ENCODE measurements around the gene RYK. TPM values are rescaled to one million over a fixed set of nuclear protein-coding genes. Genes with fewer than 3 reads are reported as not detected.
"Not testable (repeated sequence)": the region's sequence is repeated elsewhere in the genome, so short reads cannot be mapped to it uniquely, and the experiment has no call there.

RYK gene
- polyA plus RNA-seq (ENCODE audit: insufficient read length), result 51.5 TPM

GRCh38 chr3:134250717-134251220 lies at the start of gene RYK:
Gene RYK (minus strand): TSS chr3:134250859. CDS start chr3:134250654, 205 bp downstream.
- DNase-seq (ENCODE audit: low read depth), result peak; percentile 63

- no peak for DNase-seq (ENCODE audit: low read depth)
Measured at GRCh38 chr3:134299888-134300206, 49.2 kb upstream of the RYK start.

- DNase-seq (ENCODE audit: low read depth), result no peak
Measured at GRCh38 chr3:134299185-134299887, 48.7 kb upstream of the RYK start.

GRCh38 chr3:134298249-134298648 lies 47.6 kb upstream of the RYK start:
- DNase-seq (ENCODE audit: low read depth), result no peak

GRCh38 chr3:134296616-134297015 lies 46.0 kb upstream of the RYK start:
- no peak for DNase-seq (ENCODE audit: low read depth)

- no peak for DNase-seq (ENCODE audit: low read depth)
Measured at GRCh38 chr3:134295930-134296329, 45.3 kb upstream of the RYK start.

- DNase-seq (ENCODE audit: low read depth), result no peak
Measured at GRCh38 chr3:134294302-134295280, 43.9 kb upstream of the RYK start.

- no peak for DNase-seq (ENCODE audit: low read depth)
Measured at GRCh38 chr3:134291319-134292254, 40.9 kb upstream of the RYK start.

GRCh38 chr3:134287512-134287911 lies 36.9 kb upstream of the RYK start:
- no peak for DNase-seq (ENCODE audit: low read depth)

GRCh38 chr3:134284438-134284837 lies 33.8 kb upstream of the RYK start:
- no peak for DNase-seq (ENCODE audit: low read depth)

- DNase-seq (ENCODE audit: low read depth), result no peak
Measured at GRCh38 chr3:134282659-134283047, 32.0 kb upstream of the RYK start.

- DNase-seq (ENCODE audit: low read depth), result no peak
Measured at GRCh38 chr3:134281912-134282658, 31.4 kb upstream of the RYK start.

GRCh38 chr3:134279466-134279865 lies 28.8 kb upstream of the RYK start:
- no peak for DNase-seq (ENCODE audit: low read depth)

GRCh38 chr3:134277066-134277660 lies 26.5 kb upstream of the RYK start:
- no peak for DNase-seq (ENCODE audit: low read depth)

GRCh38 chr3:134276086-134276485 lies 25.4 kb upstream of the RYK start:
- no peak for DNase-seq (ENCODE audit: low read depth)

- DNase-seq (ENCODE audit: low read depth), result not testable (repeated sequence)
Measured at GRCh38 chr3:134275110-134275509, 24.5 kb upstream of the RYK start.

GRCh38 chr3:134274571-134274970 lies 23.9 kb upstream of the RYK start:
- no peak for DNase-seq (ENCODE audit: low read depth)

GRCh38 chr3:134267996-134268395 lies 17.3 kb upstream of the RYK start:
- DNase-seq (ENCODE audit: low read depth), result no peak

GRCh38 chr3:134260987-134261386 lies 10.3 kb upstream of the RYK start:
- DNase-seq (ENCODE audit: low read depth), result no peak

- no peak for DNase-seq (ENCODE audit: low read depth)
Measured at GRCh38 chr3:134258761-134259347, 8.2 kb upstream of the RYK start.

Measured in forelimb muscle (tissue), 1 donor.